HG02973 (cell line): ENCODE measurements around the gene EEF2K.

ENCODE experiments used
- ATAC-seq: cut with Tn5 transposase; IDR thresholded peaks from one replicate; pipeline ENCODE4 v1.9.1; 2021; ENCODE audit warnings: moderate library complexity; ENCODE audit not compliant: unreplicated experiment

The EEF2K gene

DNA sequence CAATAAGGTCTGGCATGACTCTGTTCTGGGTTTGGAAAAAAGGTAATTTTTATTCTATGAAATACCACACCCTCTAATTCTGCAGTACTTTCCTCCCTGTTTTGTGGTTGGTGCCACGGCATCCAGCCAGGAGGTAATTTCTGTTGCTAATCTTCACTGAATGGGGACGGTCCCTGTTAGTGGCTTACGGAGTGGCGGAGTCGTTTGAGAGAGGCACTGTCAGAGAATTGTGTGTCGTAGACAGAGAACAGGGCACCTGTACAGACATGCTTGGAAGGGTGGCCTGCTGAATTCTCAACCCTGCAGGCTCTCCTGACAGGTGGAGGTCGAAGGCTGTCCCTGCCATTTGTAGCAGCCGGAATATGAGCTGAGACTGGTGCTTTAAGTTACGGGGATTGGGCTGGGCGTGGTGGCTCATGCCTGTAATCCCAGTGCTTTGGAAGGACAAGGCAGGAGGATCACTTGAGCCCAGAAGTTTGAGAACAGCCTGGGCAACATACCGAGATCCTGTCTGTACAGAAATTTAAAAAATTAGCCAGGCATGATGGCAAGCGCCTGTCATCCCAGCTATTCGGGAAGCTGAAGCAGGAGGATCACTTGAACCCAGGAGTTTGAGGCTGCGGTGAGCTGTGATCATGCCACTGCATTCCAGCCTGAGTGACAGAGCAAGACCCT, 33.2 kb downstream of the EEF2K start:
- ATAC-seq: no peak

DNA sequence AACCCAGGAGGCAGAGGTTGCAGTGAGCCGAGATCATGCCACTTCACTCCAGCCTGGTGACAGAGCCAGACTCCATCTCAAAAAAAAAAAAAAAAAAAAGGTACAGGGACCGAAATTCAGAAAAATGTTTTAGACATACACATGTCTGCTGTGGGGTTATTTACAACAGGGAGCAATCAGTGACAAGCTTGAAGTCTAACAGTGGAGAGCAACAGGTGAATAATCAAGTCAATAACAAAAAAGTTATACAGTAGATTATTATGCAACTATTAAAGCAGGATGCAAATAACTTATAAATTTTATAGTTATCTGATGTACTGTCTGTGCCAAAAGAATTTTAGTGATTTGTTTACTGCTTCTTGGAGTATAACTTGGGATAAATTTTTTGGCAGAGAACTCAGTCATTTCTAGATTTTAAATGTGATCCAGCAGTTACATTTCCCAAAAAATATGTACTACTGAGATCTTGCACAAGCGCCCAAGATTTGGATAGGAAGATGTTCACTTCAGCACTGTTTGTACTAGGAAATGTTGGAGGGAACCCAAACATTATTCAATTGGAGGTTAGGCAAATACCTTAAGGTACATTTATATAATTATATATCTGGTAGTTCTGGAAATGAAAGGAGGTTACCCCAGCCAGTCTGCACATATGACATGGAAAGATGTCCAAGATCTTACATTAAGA, 34.1 kb downstream of the EEF2K start:
- ATAC-seq: no peak

DNA sequence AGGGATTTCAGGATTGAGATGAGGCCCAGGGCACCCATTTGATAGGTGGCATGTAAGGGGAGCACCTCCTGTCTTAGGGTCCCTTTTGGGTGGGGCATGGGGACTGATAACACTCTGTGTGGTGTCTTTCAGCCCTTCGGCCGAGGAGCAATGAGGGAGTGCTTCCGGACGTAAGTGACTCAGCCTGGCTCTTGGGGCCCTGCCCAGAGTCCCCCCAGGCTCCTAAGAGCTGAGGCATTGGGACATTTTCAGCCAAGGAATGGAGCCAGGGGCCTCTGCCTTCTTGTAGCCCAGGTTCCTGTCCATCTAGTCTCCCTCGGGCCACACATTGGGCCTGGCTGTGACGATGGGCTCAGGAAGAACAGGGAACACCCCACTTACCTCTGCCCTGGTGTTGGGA, 44.4 kb downstream of the EEF2K start:
- no peak for ATAC-seq

DNA sequence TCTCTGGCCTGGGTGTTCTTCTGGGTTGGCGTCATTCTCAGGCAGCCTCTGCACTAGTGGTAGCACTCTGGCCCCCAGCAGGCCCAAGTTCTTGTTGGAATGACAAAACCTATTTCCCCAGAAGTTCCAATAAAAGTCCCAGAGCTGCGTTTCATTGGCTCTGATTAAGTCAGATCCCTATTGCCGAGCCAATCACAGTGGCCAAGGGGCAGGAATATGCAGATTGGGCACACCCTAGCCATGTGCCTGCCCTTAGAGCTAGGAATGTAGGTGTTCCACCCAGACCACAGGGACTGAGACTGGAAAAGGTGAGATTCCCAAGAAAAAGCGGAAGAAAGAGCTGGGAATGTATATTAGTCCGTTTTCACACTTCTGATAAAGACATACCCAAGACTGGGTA, 46.2 kb downstream of the EEF2K start:
- ATAC-seq: no peak

DNA sequence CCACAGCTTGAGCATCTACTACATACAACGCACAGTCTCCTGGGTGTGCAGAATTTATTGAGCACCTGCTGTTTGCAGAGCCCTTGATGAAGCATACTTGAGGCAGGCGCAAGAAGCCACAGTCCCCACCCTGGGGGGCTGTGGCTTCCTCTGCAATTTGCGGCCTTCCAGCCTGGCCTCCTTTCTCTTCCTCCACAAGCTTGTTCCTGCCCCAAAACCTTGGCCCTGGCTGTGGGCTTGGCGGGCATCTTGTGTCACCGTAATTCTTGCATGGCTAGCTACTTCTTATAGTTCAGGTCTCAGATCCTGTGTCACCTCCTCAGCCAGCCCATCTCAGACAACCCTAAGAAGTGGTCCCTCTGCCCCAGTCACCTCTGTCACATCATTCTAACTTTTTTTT, 47.2 kb downstream of the EEF2K start:
- ATAC-seq: no peak

DNA sequence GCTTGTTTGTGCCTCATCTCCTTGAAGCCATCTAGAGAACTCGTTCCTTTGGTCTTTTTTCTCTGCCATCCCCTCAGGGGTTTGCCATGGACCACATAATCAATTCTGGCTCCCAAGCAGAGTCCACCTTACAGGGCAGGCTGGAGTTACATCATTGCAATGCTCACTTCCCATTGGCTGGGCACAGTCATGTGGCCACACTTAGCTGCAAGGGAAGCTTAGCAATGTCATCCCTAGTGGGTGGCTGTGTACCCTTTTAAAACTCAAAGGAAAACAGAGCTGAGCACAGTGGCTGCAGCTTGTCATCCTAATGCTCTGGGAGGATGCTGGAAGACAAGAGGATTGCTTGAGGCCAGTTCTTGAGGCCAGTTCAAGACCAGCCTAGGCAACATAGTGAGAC, 49.3 kb downstream of the EEF2K start:
- no peak for ATAC-seq

DNA sequence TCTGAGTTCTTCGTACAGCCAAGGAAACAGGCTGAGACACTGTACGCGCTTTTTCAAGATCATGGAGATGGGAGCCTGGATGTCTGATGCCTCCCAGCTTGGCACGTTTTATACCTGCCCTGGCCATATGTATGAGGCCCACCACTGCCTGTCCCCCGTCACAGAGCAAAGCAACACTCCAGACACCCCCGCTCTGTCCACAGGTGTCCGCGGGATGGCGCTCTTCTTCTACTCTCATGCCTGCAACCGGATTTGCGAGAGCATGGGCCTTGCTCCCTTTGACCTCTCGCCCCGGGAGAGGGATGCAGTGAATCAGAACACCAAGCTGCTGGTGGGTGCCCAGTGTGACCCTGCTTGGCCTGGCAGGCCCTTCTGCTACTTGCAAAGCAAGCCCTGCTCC, 51.4 kb downstream of the EEF2K start:
- no peak for ATAC-seq

DNA sequence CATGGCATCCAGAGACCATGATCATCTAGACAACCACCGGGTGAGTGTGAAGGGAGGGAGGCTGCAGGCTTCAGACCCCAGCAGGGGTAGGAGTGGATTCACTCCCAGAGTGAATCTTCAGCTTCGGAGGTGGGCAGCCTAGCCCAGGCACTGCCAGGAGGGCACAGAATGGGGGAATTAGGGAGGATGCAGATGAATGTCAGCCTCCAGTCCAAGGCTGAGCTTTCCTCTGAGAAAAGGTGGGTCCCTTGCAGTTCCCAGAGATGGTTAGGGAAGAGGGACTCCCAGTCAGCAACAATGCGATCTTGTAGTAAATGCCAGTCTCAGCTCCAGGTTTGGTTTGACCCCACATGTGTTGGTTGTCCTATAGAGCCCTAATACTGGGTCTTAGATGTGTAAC, 54.4 kb downstream of the EEF2K start:
- ATAC-seq: no peak

DNA sequence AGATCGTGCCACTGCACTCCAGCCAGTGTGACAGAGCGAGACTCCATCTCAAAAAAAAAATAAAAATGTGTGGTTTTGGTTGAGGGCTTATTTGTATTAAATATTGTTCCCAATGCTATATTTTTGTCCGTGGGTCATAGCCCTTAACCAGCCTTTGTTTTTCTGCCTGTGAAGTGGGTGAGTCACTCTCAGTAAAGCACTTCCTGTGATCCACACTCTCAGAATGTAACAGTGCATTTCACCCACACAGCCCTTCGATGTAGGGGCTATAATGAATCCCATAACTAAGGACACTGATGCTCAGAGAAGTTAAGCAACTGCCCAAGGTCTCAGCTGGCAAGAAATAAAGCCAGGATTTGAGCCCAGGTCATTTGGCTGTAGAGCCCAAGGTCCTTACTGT, 56.4 kb downstream of the EEF2K start:
- ATAC-seq: no peak

DNA sequence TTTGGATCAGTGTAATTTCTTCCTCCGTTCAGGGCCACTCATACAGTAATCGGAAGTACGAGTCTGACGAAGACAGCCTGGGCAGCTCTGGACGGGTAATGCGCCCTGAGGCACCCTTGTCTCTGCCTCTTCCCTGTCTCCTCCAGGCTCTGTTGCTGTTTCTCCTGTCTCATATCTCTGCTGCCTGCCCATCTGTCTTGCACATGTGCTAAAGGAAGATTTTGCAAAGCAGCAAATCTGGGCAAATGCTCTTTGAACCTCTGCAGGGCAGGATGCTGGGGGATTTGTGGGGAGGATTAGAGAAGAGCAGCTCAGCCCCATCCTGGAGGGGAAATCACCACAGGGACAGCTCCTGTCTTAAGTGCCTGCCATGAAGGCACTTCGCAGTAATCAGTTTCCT, 58.7 kb downstream of the EEF2K start:
- ATAC-seq: no peak

DNA sequence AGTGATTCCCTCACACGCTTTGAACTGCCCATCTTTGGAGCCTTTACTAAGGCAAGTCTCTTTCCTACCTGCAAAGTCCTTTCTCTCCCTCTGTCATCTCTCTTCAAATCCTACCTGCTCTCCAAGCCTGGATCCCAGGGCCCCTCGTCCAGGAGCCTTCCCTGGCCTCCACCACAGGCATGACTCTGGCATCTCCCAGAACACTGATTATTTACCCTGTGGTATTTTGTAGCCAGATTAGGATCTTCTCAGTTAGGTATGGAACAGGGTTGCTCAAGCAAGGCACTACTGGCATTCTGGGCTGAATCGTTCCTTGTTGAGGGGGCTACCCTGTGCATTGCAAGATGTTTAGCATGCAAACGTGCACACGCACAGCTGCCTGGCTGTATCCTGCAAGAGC, 59.3 kb downstream of the EEF2K start:
- no peak for ATAC-seq

DNA sequence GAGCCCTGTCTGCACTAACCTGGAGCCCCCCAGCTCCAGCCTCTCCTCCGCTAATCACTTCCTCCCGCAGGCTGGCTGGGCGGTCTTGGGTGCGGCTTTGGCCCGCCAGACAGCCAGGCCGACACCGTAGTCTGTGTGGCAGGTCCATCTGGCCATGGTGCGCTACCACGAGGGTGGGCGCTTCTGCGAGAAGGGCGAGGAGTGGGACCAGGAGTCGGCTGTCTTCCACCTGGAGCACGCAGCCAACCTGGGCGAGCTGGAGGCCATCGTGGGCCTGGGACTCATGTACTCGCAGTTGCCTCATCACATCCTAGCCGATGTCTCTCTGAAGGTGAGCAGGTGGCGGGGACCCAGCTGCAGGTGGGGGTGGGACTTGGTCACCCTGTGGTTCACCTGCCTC, 60.5 kb downstream of the EEF2K start:
- ATAC-seq: no peak

DNA sequence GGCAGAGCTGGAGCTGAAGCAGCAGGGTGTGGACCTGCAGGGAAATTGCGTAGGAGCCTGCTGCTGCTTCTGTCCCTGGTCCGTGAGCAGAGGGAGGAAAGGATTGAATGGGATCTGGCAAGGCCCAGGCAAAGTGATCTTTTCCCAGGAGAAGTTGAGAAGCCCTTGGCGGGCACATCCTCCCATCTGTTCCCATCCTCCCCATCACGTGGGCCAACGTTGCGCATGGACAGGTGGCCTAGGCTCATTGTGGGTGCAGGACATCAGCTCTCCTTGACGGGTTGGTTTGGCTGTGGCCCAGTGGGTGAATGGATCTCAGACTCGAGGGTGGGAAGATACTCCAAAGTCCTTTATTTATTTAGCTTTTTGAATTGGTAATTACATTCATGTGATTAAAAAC, 61.7 kb downstream of the EEF2K start:
- ATAC-seq: no peak

DNA sequence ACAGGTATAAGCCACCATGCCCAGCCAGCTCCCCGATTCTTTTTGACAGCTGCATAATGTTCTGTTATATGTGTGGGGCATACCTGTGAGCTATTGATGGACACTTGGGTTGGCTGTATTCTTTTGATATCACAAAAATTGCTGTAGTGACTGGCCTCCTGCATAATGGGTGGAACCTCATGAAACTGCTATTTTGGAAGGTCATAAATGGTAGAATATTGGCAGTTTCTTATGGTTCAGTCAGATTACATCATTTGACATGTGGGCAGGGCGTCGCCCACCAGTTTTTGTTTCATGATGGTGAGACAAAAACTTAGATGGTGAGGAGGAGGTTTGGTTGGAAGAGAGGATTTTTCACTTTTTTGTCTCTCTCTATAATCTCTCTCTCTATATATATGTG, 64.4 kb downstream of the EEF2K start:
- no peak for ATAC-seq

DNA sequence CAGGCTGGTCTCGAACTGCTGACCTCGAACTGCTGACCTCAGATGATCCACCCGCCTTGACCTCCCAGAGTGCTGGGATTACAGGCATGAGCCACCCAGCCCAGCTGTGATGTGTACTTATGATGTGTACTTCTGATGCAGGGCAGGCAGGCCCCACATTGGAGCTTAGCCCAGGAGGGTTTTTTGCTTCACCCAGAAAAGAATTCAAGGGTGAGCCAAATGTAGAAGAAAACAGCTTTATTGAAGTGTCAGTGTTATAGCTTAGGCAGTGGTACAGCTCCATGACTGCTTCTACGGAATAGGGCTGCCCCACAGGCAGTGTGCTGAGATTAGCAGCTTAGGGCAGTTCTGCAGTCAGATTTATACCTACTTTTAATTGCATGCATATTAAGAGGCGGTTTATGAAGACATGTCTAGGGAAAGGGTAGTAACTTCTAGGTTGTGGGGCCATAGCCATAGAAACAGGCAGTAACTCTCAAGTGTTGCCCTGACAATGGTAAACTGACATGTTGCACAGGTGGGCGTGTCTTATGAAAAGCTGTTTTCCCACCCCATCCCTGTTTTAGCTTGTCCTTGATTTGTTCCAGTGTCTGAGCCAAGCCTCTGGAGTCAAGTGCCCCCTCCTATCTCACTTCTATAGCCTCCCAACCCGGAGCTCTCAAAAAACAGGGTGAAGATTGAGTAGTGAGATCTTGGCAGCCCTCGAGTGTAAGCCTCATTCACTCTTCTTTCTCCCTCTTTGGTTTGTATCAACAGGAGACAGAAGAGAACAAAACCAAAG, 67.0 kb downstream of the EEF2K start:
- ATAC-seq: no peak

DNA sequence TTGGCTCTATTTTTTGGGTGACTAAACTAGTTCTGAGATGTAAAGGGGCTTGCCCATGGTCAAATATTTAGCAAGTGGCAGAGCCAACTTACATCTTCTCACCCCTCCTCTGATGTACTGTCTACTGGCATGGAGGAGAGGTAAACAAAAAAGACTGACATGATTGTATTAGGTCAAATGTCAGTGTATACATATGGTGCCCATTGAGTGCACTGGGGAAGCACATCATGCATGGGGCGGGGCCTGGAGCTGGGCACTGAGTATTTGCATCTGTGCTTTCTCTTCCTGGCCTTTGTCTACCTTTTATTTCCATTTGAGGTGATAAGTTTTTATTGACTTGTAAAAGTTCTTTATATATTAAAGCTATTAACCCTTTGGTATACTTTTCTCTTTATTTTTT, 68.8 kb downstream of the EEF2K start:
- ATAC-seq: no peak

DNA sequence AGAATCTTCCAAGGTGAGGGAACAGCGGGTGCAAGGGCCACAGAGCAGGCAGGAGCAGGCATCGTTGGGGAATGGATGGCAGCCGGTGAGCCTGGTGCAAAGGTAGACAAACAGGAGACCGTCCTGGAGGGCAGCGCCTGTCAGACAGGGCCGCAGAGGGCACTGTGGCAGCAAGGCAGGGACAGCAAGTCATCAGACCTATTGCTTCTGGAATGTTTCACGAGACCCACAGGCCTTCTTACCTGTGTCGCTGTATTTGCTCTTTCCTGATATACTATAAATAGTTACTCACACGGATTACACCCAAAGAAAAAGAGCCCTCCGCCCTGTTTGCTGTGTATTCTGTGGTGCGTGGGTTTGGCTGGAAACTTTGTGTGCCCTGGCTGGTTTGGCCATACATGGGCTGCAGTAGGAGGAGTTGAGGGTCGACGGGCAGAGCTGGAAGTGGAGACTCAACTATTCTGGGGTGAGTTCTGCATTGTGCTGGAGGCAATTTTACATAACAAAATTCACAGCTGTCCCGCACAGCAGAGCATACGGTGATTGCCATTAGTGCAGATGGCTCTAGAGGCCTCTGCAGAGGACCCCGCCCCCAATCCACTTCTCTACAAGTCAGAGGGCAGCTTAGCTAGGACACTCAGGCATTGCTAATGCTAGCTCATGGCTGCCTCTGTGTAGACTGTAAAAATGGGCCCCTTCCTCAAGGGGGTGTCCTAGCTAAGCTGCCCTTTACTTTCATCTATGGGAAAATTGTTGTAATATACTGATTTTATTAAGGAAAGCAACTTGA, 72.6 kb downstream of the EEF2K start:
- no peak for ATAC-seq

DNA sequence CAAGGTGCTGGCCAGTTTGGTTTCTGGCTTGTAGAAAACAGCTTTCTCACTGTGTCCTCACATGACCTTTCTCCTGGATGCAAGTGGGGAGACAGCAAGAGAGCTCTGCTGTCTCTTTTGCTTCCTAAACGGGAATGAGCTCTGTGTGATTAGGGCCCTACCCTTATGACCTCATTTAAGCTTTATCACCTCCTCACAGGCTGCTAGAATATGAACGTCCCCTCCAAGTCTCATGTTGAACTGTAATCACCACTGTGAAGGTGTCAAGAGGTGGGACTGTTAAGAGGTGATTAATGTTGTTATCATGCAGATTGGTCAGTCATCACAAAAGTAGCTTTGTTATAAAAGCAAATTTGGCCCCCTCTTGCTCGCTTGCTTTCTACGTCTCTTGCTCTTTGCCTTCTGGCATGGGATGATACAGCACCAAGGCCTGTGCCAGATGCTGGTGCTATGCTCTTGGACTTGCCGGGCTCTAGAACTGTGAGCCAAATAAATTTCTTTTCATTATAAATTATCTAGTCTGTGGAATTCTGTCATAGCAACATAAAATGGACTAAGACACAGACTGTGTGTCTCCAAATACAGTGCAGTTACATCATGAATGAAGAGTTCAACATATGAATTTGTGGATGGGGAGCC, 76.3 kb downstream of the EEF2K start:
- no peak for ATAC-seq

DNA sequence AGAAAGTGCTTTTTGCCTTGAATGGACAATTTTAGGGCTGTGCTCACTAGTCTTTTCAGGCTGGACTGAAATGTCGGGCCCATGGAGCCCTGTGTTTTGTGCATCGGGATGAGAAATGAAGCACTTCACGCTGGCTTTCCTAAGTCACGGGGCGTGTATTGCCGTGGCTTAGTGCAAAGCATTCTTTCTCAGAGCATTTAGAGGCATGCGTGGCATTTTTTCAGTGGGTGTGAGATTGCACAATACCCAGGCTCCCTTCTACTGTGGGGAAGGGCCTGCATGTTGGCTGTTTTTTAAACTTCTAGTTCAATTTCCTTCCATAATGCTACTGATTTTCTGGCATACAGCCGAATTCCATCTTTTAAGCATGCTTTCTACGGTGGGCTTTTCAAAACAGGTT, 78.6 kb downstream of the EEF2K start:
- no peak for ATAC-seq

DNA sequence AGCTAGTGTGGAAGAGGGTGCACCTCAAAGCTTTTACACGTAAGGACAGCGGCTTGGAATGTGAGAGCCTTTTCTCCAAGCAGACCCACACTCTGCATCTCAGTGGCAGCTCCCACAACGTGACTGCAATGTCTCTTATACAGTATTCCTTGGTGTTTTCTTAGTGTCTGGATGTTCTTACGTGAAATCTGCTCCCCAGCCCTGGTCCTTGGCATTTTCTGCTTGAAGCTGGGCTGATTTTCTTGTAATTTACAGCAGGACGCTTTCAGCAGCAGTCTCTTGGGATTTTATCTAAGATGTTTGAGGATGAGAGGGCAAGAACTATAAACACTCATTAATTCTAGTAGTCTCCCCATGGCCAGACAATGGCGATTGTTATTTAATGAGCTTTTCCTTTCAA, 79.0 kb downstream of the EEF2K start:
- ATAC-seq: no peak

DNA sequence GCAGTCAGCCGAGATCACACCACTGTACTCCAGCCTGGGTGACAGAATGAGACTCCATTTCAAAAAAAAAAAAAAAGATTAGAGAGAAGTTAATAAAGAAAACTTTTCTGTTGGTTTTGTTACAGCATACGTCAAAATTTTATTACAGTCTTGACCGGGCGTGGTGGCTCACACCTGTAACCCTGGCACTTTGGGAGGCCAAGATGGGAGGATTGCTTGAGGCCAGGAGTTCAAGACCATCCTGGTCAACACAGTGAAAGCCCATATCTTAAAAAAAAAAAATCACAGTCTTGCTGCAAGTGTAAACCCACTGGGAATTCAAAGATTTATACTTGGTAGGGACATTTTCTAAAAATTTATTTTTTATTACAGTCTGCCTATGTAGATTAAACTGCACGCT, 84.9 kb downstream of the EEF2K start:
- no peak for ATAC-seq
